HepG2 (cell line): Measurements from ENCODE around the gene GLRX2. TPM values are rescaled to one million over a fixed set of nuclear protein-coding genes. Genes with fewer than 3 reads are reported as not detected.

Experiments
- CEBPG ChIP-seq: IDR thresholded peaks from 2 replicates; pipeline ENCODE4 v1.6.1; 2016
- CHCHD3 ChIP-seq: sonication (generic); formaldehyde crosslinking; IDR thresholded peaks from 2 replicates; pipeline ENCODE4 v1.8.0; 2022; ENCODE audit warnings: mild to moderate bottlenecking, missing genetic modification reagents, moderate library complexity
- HCFC1 ChIP-seq: fragments of 150-350 bp; IDR thresholded peaks from 2 replicates; pipeline ENCODE4 v1.6.1; 2014; ENCODE audit warnings: low read depth, low read length
- HDAC2 ChIP-seq: sonication (generic); formaldehyde crosslinking; IDR thresholded peaks from 2 replicates; pipeline ENCODE4 v1.4.0; 2020; ENCODE audit warnings: missing genetic modification reagents
- IKZF4 ChIP-seq: sonication (generic); formaldehyde crosslinking; IDR thresholded peaks from 2 replicates; pipeline ENCODE4 v1.5.1; 2020; ENCODE audit warnings: borderline replicate concordance, mild to moderate bottlenecking, low read depth, missing genetic modification reagents; ENCODE audit errors: not compliant biosample characterization
- KDM3A ChIP-seq: IDR thresholded peaks from 2 replicates; pipeline ENCODE4 v1.6.1; 2018; ENCODE audit warnings: low read depth, missing compliant biosample characterization
- KLF6 ChIP-seq: IDR thresholded peaks from 2 replicates; pipeline ENCODE4 v1.8.0; 2016; ENCODE audit warnings: missing biosample characterization, missing genetic modification reagents
- SMAD1 ChIP-seq: sonication (generic); formaldehyde crosslinking; IDR thresholded peaks from 2 replicates; pipeline ENCODE4 v1.4.0; 2020; ENCODE audit warnings: missing genetic modification reagents, low read depth, mild to moderate bottlenecking, borderline replicate concordance
- UBTF ChIP-seq: sonication (generic); formaldehyde crosslinking; IDR thresholded peaks from 2 replicates; pipeline ENCODE4 v1.4.0; 2020; ENCODE audit warnings: mild to moderate bottlenecking, missing genetic modification reagents
- WIZ ChIP-seq: sonication (generic); formaldehyde crosslinking; IDR thresholded peaks from 2 replicates; pipeline ENCODE4 v1.5.1; 2020; ENCODE audit warnings: mild to moderate bottlenecking, missing genetic modification reagents
- ZNF253 ChIP-seq: sonication (generic); formaldehyde crosslinking; IDR thresholded peaks from 2 replicates; pipeline ENCODE4 v1.8.0; 2022; ENCODE audit warnings: mild to moderate bottlenecking, missing genetic modification reagents, borderline replicate concordance
- ZNF264 ChIP-seq: sonication (generic); formaldehyde crosslinking; IDR thresholded peaks from 2 replicates; pipeline ENCODE4 v1.4.0; 2020; ENCODE audit warnings: missing genetic modification reagents
- ZNF296 ChIP-seq: sonication (generic); formaldehyde crosslinking; conservative IDR thresholded peaks from 2 replicates; pipeline ENCODE4 v1.5.0; 2020; ENCODE audit warnings: mild to moderate bottlenecking, missing genetic modification reagents
- ZNF503 ChIP-seq: sonication (generic); formaldehyde crosslinking; IDR thresholded peaks from 2 replicates; pipeline ENCODE4 v1.4.0; 2020; ENCODE audit warnings: missing genetic modification reagents
- polyA plus RNA-seq, 8 experiments: library from polyadenylated mRNA; depleted of rRNA in 3 of 8; stranded (reverse) in 7 of 8; unstranded in 1 of 8; fragments of >200 nt; fragmentation: Illumina TruSeq in 4 of 8; extraction: Trizol in 4 of 8; gene quantifications; 2 replicates each; pipeline versions ENCODE4 v1.2.1 to v1.2.3, GENCODE V29; 2011 to 2016; ENCODE audit warnings: low read depth in 4 of 8, missing spikeins in 1 of 8, mixed read lengths in 1 of 8; ENCODE audit not compliant: insufficient read depth in 1 of 8
- total RNA-seq, 5 experiments: library from RNA; depleted of rRNA; stranded (reverse); fragments of >200 nt; fragmentation: Illumina TruSeq; extraction: Trizol; gene quantifications; 2 replicates each; pipeline ENCODE4 v1.2.3, GENCODE V29; 2016; ENCODE audit warnings: low read depth in 1 of 5
- TF ChIP-seq, protein P1 (sequence below): sonication (generic); formaldehyde crosslinking; IDR thresholded peaks from 2 replicates; pipeline ENCODE4 v1.4.0; 2020; ENCODE audit warnings: missing genetic modification reagents, mild to moderate bottlenecking, borderline replicate concordance
- TF ChIP-seq, protein P2 (sequence below): sonication (generic); formaldehyde crosslinking; IDR thresholded peaks from 2 replicates; pipeline ENCODE4 v1.8.0; 2022; ENCODE audit warnings: mild to moderate bottlenecking, missing genetic modification reagents, borderline replicate concordance
- TF ChIP-seq, protein P3 (sequence below): sonication (generic); formaldehyde crosslinking; IDR thresholded peaks from 2 replicates; pipeline ENCODE4 v1.4.0; 2020; ENCODE audit warnings: missing genetic modification reagents

GLRX2 gene
- total and polyA plus RNA-seq, 2 of the 13 experiments (the other 11 are each of a cell fraction or from before 2014, with no cell fraction given) = 11.9 to 39.0 TPM

DNA sequence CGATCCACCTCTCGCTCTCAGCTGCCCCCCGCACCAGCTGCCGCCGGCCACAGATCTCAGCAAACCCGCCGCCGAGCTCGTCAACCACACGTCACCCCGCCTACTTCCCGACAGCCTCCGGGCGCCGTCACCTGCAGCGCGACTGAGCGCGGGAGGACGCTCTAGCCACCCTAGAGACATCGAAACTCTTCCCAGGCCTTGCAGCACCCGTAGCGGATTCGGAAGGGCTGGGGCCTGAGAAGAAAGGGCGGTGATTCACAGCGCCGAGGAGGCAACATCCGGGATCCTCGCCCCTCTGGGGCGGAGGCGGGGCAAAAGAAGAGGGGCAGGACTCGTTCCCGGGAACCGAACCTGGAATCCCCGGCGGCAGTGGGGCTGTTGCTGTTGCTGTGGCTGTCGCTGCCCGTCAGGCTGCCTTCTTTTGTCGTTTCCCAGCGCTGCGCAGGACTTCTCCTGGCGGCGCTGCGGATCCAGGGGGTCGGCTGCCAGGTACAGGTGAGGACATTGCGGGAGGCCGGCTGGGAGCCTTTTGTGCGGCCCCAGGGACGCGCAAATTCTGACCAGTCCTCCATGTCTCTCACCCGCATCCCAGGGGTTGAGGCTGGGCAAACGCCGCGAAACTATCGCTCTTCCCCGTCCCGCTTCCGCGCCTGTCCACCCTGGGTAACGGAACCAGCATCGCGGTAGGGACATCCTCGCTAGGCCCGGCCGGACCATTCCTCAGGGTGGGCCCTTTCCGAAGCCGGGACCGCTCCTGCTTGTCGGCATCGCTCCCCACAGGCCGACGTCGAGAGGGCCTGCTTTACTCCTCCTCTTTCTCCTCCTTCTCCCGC lies 45.7 kb downstream of the GLRX2 start, which contains the start of the genes RO60 and UCHL5 (continued):
- TF ChIP-seq, protein P1, sequence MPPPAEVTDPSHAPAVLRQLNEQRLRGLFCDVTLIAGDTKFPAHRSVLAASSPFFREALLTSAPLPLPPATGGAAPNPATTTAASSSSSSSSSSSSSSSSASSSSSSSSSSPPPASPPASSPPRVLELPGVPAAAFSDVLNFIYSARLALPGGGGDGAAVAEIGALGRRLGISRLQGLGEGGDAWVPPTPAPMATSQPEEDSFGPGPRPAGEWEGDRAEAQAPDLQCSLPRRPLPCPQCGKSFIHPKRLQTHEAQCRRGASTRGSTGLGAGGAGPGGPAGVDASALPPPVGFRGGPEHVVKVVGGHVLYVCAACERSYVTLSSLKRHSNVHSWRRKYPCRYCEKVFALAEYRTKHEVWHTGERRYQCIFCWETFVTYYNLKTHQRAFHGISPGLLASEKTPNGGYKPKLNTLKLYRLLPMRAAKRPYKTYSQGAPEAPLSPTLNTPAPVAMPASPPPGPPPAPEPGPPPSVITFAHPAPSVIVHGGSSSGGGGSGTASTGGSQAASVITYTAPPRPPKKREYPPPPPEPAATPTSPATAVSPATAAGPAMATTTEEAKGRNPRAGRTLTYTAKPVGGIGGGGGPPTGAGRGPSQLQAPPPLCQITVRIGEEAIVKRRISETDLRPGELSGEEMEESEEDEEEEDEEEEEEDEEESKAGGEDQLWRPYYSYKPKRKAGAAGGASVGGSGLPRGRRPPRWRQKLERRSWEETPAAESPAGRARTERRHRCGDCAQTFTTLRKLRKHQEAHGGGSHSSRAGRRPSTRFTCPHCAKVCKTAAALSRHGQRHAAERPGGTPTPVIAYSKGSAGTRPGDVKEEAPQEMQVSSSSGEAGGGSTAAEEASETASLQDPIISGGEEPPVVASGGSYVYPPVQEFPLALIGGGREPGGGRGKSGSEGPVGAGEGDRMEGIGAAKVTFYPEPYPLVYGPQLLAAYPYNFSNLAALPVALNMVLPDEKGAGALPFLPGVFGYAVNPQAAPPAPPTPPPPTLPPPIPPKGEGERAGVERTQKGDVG = peak; percentile 56; the same call in 1 of the 2 replicates
- TF ChIP-seq SMAD1 (peak; percentile 75; the same call in 1 of the 2 replicates), CHCHD3 (CRISPR knock-in tag) (peak; percentile 77; the same call in 1 of the 2 replicates), HCFC1 (peak; percentile 60), WIZ (CRISPR knock-in tag) (no peak), KLF6 (0 out of 2 replicates have a peak, but pooled peaks have one; percentile 53), IKZF4 (CRISPR knock-in tag) (no peak), CEBPG (CRISPR knock-in tag) (peak; percentile 78), ZNF253 (CRISPR knock-in tag) (0 out of 2 replicates have a peak, but pooled peaks have one; percentile 11), ZNF264 (CRISPR knock-in tag) (peak; percentile 67), ZNF503 (CRISPR knock-in tag) (peak; percentile 90; the same call in 1 of the 2 replicates), UBTF (CRISPR knock-in tag) (peak; percentile 90), ZNF296 (CRISPR knock-in tag) (0 out of 2 replicates have a peak, but pooled peaks have one; percentile 39), KDM3A (CRISPR knock-in tag) (peak; percentile 95), HDAC2 (CRISPR knock-in tag) (peak; percentile 89)
- TF ChIP-seq, protein P2, sequence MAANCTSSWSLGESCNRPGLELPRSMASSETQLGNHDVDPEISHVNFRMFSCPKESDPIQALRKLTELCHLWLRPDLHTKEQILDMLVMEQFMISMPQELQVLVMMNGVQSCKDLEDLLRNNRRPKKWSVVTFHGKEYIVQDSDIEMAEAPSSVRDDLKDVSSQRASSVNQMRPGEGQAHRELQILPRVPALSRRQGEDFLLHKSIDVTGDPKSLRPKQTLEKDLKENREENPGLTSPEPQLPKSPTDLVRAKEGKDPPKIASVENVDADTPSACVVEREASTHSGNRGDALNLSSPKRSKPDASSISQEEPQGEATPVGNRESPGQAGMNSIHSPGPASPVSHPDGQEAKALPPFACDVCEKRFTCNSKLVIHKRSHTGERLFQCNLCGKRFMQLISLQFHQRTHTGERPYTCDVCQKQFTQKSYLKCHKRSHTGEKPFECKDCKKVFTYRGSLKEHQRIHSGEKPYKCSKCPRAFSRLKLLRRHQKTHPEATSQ (CRISPR knock-in tag) = peak; percentile 84; the same call in 1 of the 2 replicates
- TF ChIP-seq, protein P3, sequence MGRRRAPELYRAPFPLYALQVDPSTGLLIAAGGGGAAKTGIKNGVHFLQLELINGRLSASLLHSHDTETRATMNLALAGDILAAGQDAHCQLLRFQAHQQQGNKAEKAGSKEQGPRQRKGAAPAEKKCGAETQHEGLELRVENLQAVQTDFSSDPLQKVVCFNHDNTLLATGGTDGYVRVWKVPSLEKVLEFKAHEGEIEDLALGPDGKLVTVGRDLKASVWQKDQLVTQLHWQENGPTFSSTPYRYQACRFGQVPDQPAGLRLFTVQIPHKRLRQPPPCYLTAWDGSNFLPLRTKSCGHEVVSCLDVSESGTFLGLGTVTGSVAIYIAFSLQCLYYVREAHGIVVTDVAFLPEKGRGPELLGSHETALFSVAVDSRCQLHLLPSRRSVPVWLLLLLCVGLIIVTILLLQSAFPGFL (CRISPR knock-in tag) = no peak
